K562 (cell line): ENCODE results near the gene DZIP3. TPM values are rescaled to one million over a fixed set of nuclear protein-coding genes. Genes with fewer than 3 reads are reported as not detected.

Source experiments
- ATAC-seq: fragments of 200-7000 bp; cut with Tn5 transposase; 3 replicates; pipeline ENCODE4 v1.9.1; 2020; ENCODE audit warnings: moderate library complexity
- BruUV-seq: library from RNA; stranded (reverse); fragments of 400-500 nt; replicated peaks from 2 replicates; lab custom pipeline; 2021; lab: Mats Ljungman, UMichigan
- CTCF ChIA-PET: fragments of 300-600 bp; formaldehyde crosslinking; extraction: SDS; loops from one replicate; lab custom pipeline; 2021; ENCODE audit warnings: low intra/inter-chr PET ratio; lab: Yijun Ruan, JAX
- POLR2A ChIA-PET: fragments of 300-600, 350-650 bp; sonication (Branson Sonifier 250); formaldehyde crosslinking; extraction: SDS; loops from one replicate; lab custom pipeline; 2021; ENCODE audit warnings: antibody characterized with exemption, inconsistent platforms; lab: Yijun Ruan, JAX
- DNase-seq, 4 experiments: peaks; one replicate each; pipeline versions ENCODE4 v3.0.0 to v3.0.0-alpha.2; 2011 to 2018; ENCODE audit warnings: low spot score in 3 of 4, mixed read lengths in 3 of 4; ENCODE audit errors: extremely low read depth in 1 of 4
- FAIRE-seq: peaks from 2 replicates; lab custom pipeline; 2011; peaks lifted over from hg19 to GRCh38; lab: Jason Lieb, UNC
- H2AFZ ChIP-seq: 2 replicates; pipeline ENCODE4 v1.6.0; 2011; ENCODE audit warnings: low read depth, low read length, control low read depth, inconsistent platforms
- H3K27ac ChIP-seq: fragments of 200-600 bp; 3 replicates; pipeline ENCODE4 v1.8.0; 2011; ENCODE audit warnings: low read depth, mild to moderate bottlenecking, control low read depth, inconsistent platforms, low read length, moderate library complexity, mixed read lengths; ENCODE audit errors: extremely low read depth
- H3K27me3 ChIP-seq, 2 experiments: fragments of 300-600 bp in 1 of 2; 2 replicates in 1 of 2; 3 replicates in 1 of 2; pipeline versions ENCODE4 v1.6.0 to v1.8.0; 2011; ENCODE audit warnings: inconsistent platforms in 2 of 2, low read length in 2 of 2, mild to moderate bottlenecking in 1 of 2, mixed read lengths in 1 of 2, moderate library complexity in 1 of 2; ENCODE audit not compliant: control insufficient read depth in 2 of 2, insufficient read depth in 2 of 2
- H3K36me3 ChIP-seq: fragments of 300-600 bp; 3 replicates; pipeline ENCODE4 v1.8.0; 2011; ENCODE audit warnings: mild to moderate bottlenecking, low read length, inconsistent platforms; ENCODE audit not compliant: control insufficient read depth, insufficient read depth
- H3K4me1 ChIP-seq, 2 experiments: fragments of 200-600 bp in 1 of 2; replicated peaks in 1 of 2; 2 replicates in 1 of 2; 3 replicates in 1 of 2; pipeline versions ENCODE4 v1.5.1 to v1.8.0; 2011; ENCODE audit warnings: inconsistent platforms in 2 of 2, low read length in 2 of 2, mild to moderate bottlenecking in 1 of 2, mixed read lengths in 1 of 2, moderate library complexity in 1 of 2; ENCODE audit not compliant: control insufficient read depth in 2 of 2, insufficient read depth in 2 of 2
- H3K4me2 ChIP-seq: 2 replicates; pipeline ENCODE4 v1.6.1; 2011; ENCODE audit warnings: low read length, control low read depth, inconsistent platforms, mixed read lengths; ENCODE audit not compliant: insufficient read depth
- H3K4me3 ChIP-seq: fragments of 200-600 bp; sonication (generic), shearing (Covaris generic); 2 replicates; pipeline ENCODE4 v1.5.1; 2016; ENCODE audit warnings: control low read depth, inconsistent platforms
- H3K79me2 ChIP-seq: fragments of 200-600 bp; 3 replicates; pipeline ENCODE4 v1.8.0; 2011; ENCODE audit warnings: low read length, inconsistent platforms; ENCODE audit not compliant: control insufficient read depth, insufficient read depth
- H3K9ac ChIP-seq, 2 experiments: 2 replicates each; pipeline versions ENCODE4 v1.6.0 to v1.6.1; 2011; ENCODE audit warnings: low read depth in 2 of 2, low read length in 2 of 2, control low read depth in 1 of 2, inconsistent platforms in 1 of 2, mild to moderate bottlenecking in 1 of 2, mixed read lengths in 1 of 2; ENCODE audit not compliant: insufficient read depth in 1 of 2
- H3K9me1 ChIP-seq: one replicate; pipeline ENCODE4 v1.6.0; 2011; ENCODE audit warnings: inconsistent platforms, mild to moderate bottlenecking, low read length, moderate library complexity; ENCODE audit not compliant: control insufficient read depth, insufficient read depth
- H3K9me3 ChIP-seq: replicated peaks from 2 replicates; pipeline ENCODE4 v1.5.1; 2011; ENCODE audit warnings: low read depth, low read length, inconsistent platforms; ENCODE audit not compliant: control insufficient read depth, insufficient read depth
- H4K20me1 ChIP-seq: replicated peaks from 2 replicates; pipeline ENCODE4 v1.6.1; 2011; ENCODE audit warnings: low read length, inconsistent platforms, mixed read lengths; ENCODE audit not compliant: control insufficient read depth, insufficient read depth
- NFE2 ChIP-seq: IDR thresholded peaks from 2 replicates; pipeline ENCODE4 v1.6.1; 2014; ENCODE audit warnings: antibody characterized with exemption, low read depth
- in situ Hi-C: fragments of 300-500 bp; cut with MboI; formaldehyde crosslinking; loops from 4 replicates; pipeline ENCODE4 v1.15.0; 2018; ENCODE audit warnings: inconsistent platforms, mixed read lengths
- intact Hi-C: fragments of 100-400 bp; cut with micrococcal nuclease; formaldehyde crosslinking; loops from 2 replicates; pipeline ENCODE4 v1.14.2; 2022
- polyA plus RNA-seq, 8 experiments: library from polyadenylated mRNA; depleted of rRNA in 4 of 8; stranded (reverse) in 5 of 8; unstranded in 3 of 8; fragments of >200 nt; fragmentation: Nextera tagmentation in 2 of 8; fragmentation: Illumina TruSeq in 1 of 8; extraction: Ambion mirVana in 2 of 8; extraction: Trizol in 1 of 8; gene quantifications; 2 replicates each; pipeline versions ENCODE4 v1.2.1 to v1.2.3, GENCODE V29; 2011 to 2014; ENCODE audit warnings: inconsistent platforms in 1 of 8, missing spikeins in 1 of 8
- total RNA-seq, 7 experiments: library from RNA; depleted of rRNA in 6 of 7; stranded (reverse); fragments of >200 nt in 6 of 7; fragmentation: Illumina TruSeq in 2 of 7; extraction: Trizol in 2 of 7; gene quantifications; 2 replicates each; pipeline versions ENCODE4 v1.2.1 to v1.2.3, GENCODE V29; 2011 to 2021; ENCODE audit warnings: low replicate concordance in 1 of 7
- TF ChIP-seq, protein P1 (sequence below): IDR thresholded peaks from 2 replicates; pipeline ENCODE4 v1.6.1; 2011; ENCODE audit not compliant: insufficient read length; ENCODE audit errors: extremely low read depth
- TF ChIP-seq, protein P2 (sequence below): fragments of 450-650 bp; IDR thresholded peaks from 2 replicates; pipeline ENCODE4 v1.6.1; 2018; ENCODE audit not compliant: partially characterized antibody
- TF ChIP-seq, protein P3 (sequence below), 2 experiments: IDR thresholded peaks in 1 of 2; conservative IDR thresholded peaks in 1 of 2; 2 replicates each; pipeline ENCODE4 v1.6.1; 2016; ENCODE audit warnings: low read depth in 2 of 2, mild to moderate bottlenecking in 1 of 2, missing compliant biosample characterization in 1 of 2, missing genetic modification characterization in 1 of 2, moderate library complexity in 1 of 2

Gene DZIP3
- total and polyA plus RNA-seq, 9 of the 15 experiments (the other 6 are each of a cell fraction or from before 2014, with no cell fraction given) = 3.5 to 9.7 (median 5.7) TPM

- Histone ChIP-seq H3K36me3 (no peaks in the 10 kb centered on the region), H3K27ac (no peak overlapping the region), H3K4me2 (no peak overlapping the region), H4K20me1 (no peaks in the 10 kb centered on the region), H3K79me2 (no peaks in the 10 kb centered on the region), H3K9me3 (no peaks in the 10 kb centered on the region), H3K4me1 (no peaks in the 10 kb centered on the region), H3K27me3 (no peaks in the 10 kb centered on the region), H3K9me1 (no peaks in the 10 kb centered on the region), H3K4me3 (no peak overlapping the region), H2AFZ (no peak overlapping the region), H3K9ac (no peak overlapping the region)
- FAIRE-seq (no peak), DNase-seq (no peak), ATAC-seq (no peak)
- in situ Hi-C loops = loop anchor here (10.0 kb wide), 1 partner anchor 236 kb away; no protein-coding TSS in a partner anchor
- BruUV-seq = no TSS peak
- intact Hi-C loops = loop anchor here (5.0 to 10.0 kb wide), 2 partner anchors 162 to 346 kb away; no protein-coding TSS in a partner anchor
- ChIA-PET CTCF (no interaction called here), POLR2A (no interaction called here)
- TF ChIP-seq, protein P1, sequence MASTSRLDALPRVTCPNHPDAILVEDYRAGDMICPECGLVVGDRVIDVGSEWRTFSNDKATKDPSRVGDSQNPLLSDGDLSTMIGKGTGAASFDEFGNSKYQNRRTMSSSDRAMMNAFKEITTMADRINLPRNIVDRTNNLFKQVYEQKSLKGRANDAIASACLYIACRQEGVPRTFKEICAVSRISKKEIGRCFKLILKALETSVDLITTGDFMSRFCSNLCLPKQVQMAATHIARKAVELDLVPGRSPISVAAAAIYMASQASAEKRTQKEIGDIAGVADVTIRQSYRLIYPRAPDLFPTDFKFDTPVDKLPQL = no peak
- TF ChIP-seq, protein P2, sequence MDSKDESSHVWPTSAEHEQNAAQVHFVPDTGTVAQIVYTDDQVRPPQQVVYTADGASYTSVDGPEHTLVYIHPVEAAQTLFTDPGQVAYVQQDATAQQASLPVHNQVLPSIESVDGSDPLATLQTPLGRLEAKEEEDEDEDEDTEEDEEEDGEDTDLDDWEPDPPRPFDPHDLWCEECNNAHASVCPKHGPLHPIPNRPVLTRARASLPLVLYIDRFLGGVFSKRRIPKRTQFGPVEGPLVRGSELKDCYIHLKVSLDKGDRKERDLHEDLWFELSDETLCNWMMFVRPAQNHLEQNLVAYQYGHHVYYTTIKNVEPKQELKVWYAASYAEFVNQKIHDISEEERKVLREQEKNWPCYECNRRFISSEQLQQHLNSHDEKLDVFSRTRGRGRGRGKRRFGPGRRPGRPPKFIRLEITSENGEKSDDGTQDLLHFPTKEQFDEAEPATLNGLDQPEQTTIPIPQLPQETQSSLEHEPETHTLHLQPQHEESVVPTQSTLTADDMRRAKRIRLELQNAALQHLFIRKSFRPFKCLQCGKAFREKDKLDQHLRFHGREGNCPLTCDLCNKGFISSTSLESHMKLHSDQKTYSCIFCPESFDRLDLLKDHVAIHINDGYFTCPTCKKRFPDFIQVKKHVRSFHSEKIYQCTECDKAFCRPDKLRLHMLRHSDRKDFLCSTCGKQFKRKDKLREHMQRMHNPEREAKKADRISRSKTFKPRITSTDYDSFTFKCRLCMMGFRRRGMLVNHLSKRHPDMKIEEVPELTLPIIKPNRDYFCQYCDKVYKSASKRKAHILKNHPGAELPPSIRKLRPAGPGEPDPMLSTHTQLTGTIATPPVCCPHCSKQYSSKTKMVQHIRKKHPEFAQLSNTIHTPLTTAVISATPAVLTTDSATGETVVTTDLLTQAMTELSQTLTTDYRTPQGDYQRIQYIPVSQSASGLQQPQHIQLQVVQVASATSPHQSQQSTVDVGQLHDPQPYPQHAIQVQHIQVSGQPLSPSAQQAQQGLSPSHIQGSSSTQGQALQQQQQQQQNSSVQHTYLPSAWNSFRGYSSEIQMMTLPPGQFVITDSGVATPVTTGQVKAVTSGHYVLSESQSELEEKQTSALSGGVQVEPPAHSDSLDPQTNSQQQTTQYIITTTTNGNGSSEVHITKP = peak; percentile 33
- TF ChIP-seq NFE2 = peak; percentile 24; the same call in 1 of the 2 replicates
- TF ChIP-seq, protein P3, sequence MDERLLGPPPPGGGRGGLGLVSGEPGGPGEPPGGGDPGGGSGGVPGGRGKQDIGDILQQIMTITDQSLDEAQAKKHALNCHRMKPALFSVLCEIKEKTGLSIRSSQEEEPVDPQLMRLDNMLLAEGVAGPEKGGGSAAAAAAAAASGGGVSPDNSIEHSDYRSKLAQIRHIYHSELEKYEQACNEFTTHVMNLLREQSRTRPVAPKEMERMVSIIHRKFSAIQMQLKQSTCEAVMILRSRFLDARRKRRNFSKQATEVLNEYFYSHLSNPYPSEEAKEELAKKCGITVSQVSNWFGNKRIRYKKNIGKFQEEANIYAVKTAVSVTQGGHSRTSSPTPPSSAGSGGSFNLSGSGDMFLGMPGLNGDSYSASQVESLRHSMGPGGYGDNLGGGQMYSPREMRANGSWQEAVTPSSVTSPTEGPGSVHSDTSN (CRISPR knock-in tag; IDR thresholded peaks at IDR 0.05; ENCODE audit: low read depth) = no peak
- TF ChIP-seq, protein P3 (tag; conservative IDR thresholded peaks at IDR 0.05; ENCODE audit: low read depth) = peak; percentile 27; the same call in 1 of the 2 replicates
Observed at GRCh38 chr3:108669208-108669607, 79.7 kb downstream of the DZIP3 start.
